ENCODE results near the gene SMIM24.

Gene SMIM24

GRCh38 chr19:3470500-3471128, 9.7 kb downstream of the SMIM24 start:
- DNase-seq, result no peak

DNA sequence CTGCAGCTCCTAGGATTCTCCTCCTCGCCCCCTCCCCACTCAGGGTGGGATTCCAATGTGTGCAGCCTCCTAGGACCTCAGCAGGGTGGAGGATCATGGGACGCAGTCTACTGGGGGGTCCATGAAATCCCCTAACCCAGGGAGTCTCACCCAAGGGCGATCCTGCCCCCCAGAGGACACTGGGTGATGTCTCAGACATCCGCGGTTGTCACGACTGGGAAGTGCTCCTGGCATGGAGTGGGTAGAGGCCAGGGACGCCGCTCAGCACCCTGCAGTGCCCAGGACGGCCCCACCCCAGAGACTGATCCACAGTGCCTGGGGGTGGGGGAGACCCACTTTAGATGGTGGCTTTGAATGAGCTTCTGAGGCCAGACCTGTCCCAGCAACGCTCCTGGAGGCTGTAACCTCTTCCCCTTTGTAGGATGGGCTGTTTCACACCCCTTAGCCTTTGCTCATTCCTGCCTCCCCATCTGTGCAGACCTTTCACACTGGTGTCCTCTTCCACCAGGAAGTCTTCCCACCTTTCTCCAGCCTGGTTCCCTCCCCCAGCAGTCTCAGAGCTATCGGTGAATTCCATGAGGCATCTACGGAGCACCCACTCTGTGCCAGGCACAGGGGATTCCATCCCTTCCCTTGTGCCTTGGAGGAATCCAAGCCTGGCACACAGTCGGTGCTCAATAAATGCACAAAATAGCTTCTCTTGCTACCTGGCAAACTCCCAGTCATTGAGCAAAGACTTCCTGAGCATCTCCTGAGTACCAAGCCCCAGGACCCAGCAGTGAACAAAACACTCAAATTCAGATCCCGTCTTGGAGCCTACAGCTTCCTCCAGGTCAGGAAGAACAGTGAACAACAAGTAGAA, 10.5 kb downstream of the SMIM24 start:
- no peak for DNase-seq

GRCh38 chr19:3468211-3468610, 12.1 kb downstream of the SMIM24 start:
- no peak for DNase-seq

DNA sequence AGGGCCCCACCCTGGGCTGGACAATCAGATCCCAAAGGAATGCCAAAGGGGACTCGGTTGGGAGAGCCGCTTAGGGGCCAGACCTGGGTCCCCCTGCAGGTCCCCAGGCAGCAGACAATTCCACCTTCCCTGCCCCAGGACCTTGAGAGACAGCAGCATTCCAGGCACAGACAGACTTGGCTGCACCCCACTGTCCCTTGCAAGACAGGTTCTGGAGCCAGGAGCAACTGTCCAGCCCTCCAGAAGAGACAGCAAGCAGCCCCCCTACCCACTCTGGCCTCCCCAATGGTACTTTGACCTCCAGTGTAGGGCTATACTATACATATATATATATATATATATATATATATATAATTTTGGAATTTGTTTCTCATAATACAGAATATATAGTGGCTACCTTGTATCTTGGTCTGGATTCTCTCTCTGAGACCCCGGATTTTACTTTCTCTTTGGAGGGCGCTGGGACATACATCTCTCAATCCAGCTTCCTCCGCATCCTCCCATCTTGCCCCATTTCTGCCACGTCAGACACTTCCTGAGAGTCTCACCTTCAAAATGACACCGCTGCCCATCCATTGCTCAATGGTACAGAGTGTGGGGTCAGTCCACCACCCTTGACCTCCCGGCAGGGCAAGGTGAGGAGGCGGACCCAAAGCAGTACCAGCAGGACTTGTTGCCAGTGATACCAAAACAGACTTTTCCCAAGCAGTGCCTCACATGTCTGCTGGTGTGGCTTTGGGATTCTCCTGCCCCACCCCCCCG, 12.7 kb downstream of the SMIM24 start:
- DNase-seq, result no peak

DNA sequence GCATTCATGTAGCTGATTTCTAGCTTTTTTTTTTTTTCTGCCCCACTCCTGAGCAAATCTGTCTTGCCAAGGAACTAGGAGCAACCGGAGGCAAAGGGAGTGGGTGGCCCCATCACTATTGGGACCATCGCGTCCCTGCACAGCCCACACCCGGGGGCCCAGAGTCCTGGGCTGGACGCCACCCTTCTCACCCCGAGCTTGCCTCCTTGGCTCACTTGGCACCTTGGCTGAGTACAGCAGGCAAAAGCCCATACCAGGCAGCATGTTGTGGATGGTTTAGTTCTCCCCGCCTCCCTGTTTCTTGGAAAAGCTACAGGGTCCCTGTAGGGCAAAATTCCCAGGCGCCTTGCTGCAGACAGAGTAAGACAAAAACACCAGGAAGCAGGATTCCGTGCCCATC, 13.7 kb downstream of the SMIM24 start:
- no peak for DNase-seq

DNA sequence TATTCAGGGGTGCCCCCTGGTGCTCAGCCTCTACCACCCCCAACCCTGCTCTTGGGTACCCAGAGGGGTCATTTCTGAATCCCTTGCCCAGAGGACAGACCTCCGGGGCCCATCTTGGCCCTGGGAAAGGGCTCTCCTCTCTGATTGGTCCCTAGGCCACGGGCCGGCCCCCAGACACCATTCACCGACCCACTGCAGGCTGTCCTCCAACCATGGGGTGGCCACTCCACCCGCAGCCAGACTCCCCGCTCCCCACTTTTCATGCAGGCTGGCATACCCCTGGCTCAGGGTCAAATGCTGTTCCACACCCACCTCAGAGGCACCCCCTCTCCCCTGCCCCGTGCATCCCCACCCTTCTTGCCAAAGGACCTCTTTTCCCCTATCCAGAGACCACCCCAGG, 14.8 kb downstream of the SMIM24 start:
- no peak for DNase-seq

DNA sequence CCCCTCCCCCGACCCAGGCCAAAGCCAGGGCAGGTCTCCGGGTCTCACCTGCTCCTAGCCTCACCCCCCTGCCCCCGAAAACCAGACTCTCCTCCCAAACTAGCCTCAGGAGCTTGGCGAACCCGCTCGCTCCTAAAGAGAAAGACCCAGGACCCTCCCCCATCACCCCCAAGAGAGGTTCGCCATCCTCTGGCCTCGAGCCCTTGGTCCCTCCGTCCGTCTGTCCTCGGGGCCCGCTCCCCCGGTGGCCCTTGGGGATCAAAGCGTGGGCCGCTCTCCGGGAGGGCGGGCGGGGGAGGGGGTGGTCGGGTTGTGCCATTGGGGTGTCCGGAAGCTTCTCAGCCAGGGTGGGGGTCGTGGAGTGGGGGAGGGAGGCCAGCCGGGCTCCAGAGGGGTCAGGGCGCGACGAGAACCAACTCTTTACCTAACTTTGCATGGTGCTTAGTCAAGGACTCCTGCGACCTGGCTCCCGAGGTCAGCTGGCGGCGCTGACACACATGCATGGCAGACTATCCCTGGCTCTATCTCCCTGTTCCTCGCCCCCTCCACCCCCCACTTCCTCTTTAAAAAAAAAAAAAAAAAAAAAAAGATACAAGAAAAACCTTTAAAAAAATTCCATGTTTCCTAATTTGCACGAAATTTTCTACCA, 15.6 kb downstream of the SMIM24 start:
- DNase-seq, result no peak

DNA sequence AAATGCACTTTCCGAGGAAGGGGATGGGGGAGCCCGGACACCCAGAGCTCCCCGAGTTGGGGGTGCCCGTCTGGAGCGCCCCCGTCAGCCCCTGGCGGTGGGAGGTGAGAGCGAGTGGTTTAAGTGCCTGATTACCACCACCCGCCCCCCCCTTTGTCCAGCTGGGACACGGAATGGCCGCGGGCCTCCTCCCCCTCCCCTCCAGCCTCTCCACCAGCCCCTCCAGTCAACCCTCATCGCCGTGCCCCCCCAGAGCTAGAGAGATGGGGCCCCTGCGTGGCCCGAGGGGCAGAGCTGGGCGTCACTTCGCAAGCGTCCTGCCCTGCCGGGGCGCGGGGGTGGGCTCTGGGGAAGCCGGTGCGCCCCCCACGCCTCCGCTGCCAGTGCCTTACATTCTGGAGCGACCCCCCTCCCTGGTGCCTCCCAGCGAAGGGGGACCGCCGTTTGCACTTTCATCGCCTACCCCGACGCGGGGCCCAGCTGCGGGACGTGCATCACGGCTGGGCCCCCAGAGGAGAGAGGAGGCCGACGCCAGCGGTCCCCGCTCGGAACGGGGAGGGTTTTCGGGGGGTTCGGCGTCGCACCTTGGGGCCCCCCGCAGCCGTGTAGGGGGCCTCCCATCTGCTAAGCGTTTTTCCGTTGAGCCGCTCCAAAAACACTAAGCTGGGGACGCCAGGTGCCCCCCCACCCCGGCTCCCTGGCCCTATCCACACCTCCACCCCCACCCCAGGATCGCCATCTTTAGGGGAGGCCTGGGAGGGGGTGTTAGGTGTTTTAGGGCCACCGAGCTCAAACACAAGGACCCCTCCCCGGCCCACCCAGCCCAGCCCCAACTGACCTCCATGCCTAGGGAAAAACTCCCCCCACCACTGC, 16.4 kb downstream of the SMIM24 start:
- DNase-seq, result no peak

- DNase-seq, result no peak
These were observed 17.2 kb downstream of the SMIM24 start for GRCh38 chr19:3462991-3463713.

GRCh38 chr19:3459965-3460582, 20.3 kb downstream of the SMIM24 start:
- DNase-seq, result no peak

DNA sequence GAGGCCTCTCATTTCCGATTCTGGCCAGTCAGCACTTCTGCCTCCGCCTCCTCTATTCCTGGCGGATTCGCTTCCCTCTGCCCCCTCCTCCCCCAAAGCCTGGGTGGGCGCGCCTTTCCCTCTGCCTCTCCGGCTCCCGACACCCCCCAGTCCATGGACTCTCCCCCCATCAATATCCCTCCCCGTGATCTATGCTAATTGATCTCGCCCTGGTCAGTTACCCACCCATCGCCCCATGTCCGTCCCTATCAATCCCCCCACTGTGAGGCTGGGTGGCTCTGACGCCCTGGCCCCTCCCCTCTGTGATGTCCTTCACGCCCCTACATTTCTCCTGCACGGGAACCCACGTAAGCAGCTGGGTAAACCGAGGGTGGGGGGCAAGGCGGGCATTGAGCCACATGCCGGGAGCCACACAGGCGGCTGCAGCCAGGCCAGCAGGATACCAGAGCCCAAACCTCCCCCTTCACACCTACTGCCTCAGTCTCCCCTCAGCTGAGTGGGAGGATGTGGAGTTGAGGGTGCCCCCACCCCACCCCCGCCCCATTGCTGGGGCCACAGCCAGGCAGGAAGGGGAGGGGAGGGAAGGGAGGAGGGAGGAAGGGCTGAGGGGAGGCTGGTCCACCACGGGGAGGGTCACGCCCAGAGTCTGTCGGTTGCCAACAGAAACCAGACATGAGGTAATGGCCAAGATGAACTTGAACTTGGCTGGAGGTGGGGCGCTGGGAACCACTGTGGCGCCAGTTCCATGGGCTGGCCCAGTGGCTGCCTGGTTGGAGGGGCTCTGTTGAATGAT, 21.0 kb downstream of the SMIM24 start:
- DNase-seq, result peak in 1 of 2 experiments; percentile 17

DNA sequence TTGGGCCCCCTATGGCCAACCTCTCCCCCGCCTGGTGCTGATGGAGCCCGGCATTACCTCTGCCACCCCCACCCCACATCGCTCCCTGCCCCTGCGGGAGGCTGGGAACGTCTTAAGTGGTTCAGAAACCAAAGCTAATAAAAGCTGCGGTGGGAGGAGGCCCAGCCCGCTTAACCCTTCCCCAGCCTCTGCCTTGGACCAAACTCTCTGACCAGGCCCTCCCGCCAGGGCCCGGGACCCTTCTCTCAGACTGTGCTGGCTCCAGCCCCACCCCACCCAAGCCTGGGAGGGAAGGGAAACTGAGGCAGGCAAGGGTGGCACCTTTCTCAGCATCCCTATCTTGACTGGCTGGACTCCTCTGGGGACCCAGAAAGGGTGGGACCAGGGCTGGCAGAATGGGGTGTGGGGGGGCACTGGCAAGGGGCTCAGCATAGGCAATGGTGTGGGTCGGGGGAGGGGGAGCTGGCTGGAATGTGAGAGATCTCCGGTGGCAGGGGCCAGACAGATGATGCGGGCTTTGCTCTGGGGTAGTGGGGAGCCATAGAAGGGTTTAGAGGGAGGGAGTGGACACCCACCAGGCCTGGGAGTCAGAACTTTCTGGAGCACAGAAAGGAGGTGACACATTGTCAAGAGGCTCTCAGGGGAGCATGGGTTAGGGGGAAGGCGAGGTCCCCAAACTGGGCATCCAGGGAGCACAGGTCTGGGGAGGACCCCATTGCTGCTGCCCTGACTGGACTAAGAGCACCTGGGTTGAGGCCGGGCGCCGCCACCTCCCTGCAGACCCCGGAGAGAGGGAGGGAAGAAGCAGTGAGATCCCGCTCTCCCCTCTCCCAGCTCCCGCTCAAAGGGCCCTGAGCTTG, 21.9 kb downstream of the SMIM24 start:
- DNase-seq, result no peak

DNA sequence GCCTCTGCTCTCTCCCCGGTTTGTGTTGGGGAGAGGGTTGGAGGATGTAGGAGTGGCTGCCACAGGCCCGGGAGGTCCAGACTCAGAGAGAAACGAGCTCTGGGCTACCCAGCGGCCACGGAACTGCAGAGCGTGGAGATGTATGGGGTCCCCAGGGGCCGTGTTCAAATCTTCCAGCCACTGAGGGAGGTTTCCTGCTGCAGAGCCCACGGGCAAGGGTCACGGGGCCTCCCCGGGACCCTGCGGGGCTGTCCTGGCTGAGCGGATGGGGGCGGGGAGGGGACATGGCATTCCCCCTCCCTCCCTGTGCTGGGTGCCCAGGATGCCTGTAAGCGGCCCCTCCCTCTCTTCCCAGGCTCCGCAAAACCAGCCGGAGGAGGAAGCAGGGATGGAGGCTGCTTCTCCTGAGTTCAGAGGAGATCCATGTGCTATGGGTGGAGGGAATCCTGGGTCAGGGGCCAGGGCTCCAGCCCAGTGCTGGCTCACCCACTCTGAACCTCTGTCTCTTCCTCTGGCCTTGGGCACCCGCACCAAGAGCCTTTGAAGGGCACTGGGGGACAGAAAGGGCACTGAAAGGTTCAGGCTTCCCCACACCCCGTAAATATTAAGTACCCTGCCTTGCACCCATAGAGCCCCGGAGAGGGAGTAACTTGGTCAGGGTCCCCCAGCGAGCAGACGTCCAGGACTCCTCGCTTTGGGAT, 22.6 kb downstream of the SMIM24 start:
- no peak for DNase-seq

GRCh38 chr19:3456925-3457527, 23.3 kb downstream of the SMIM24 start:
- DNase-seq, result no peak

GRCh38 chr19:3455960-3456601, 24.2 kb downstream of the SMIM24 start:
- DNase-seq, result no peak

GRCh38 chr19:3455393-3455955, 24.9 kb downstream of the SMIM24 start:
- no peak for DNase-seq

Measured in SW 1271 (cell line).